ENCODE data around the gene PGAP3.
"Not testable (repeated sequence)": the region's sequence is repeated elsewhere in the genome, so short reads cannot be mapped to it uniquely, and the experiment has no call there.

Gene PGAP3

GRCh38 chr17:39715375-39716072 lies 27.7 kb upstream of the PGAP3 start:
- no peak for DNase-seq

DNA sequence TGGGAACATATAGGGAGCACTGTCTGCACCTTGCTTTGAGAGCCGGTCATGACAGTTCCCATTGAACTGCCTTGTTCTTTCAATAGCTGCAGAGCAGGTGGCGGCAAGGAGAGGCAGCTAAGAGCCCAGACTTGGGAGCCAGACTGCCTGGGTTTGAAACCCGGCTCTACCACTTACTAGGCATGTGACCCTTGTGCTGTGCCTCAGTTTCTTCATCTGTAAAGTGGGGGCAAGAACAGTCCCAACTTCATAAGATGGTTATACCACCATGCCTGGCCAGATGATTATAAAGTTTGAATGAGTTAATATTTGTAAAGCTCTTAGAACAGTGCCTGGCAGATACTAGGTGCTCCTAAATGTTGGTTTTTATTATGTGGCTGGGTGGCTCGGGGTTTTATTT lies 26.4 kb upstream of the PGAP3 start:
- DNase-seq, result no peak

DNA sequence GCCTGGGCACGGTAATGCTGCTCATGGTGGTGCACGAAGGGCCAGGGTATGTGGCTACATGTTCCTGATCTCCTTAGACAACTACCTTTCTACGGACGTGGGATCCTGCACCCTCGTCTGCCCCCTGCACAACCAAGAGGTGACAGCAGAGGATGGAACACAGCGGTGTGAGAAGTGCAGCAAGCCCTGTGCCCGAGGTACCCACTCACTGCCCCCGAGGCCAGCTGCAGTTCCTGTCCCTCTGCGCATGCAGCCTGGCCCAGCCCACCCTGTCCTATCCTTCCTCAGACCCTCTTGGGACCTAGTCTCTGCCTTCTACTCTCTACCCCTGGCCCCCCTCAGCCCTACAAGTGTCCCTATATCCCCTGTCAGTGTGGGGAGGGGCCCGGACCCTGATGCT lies 24.0 kb upstream of the PGAP3 start:
- DNase-seq, result no peak

DNA sequence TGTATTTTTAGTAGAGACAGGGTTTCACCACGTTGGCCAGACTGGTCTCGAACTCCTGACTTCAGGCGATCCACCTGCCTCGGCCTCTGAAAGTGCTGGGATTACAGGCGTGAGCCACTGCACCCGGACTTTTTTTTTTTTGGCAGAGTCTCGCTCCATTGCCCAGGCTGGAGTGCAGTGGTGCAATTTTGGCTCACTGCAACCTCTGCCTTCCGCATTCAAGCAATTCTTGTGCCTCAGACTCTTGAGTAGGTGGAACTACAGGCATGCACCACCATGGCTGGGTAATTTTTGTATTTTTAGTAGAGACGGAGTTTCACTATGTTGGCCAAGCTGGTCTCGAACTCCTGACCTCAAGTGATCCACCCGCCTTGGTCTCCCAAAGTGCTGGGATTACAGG lies 23.2 kb upstream of the PGAP3 start:
- not testable (repeated sequence) for DNase-seq

- DNase-seq, result no peak
Observed at GRCh38 chr17:39709998-39710964, 22.4 kb upstream of the PGAP3 start.

DNA sequence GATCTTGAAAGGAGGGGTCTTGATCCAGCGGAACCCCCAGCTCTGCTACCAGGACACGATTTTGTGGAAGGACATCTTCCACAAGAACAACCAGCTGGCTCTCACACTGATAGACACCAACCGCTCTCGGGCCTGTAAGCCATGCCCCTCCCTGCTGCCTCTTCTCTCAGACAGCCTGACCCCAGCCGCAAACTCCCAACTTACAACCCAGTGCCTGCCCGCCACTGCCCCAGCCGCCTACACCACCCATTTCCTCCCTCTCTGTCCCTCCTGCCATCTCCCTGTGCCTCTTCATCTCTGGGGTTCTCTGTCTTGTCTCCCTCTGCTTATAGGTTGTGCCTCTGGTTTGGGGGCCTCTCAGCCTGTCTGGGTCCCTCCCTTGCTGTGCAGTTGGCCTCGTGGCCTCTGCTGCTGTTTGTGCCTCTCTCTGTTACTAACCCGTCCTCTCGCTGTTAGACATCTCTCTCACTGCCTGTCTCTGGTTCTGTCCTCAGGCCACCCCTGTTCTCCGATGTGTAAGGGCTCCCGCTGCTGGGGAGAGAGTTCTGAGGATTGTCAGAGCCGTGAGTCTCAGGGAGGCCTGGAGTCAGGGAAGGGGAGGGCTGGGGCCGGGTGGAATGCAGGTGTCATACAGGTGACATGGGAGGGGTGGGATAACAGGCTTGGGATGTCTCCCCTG lies 21.6 kb upstream of the PGAP3 start:
- no peak for DNase-seq

DNA sequence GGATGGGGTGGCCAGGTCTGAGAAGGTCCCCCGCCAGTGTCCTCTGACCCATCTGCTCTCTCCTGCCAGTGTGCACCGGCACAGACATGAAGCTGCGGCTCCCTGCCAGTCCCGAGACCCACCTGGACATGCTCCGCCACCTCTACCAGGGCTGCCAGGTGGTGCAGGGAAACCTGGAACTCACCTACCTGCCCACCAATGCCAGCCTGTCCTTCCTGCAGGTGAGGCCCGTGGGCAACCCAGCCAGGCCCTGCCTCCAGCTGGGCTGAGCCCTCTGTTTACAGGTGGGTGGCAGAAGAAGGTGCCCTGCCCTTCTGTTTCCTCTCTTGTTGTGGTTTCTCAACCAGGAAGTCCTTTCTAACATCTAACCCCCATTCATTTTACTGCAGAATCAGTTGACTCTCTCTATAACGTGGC lies 19.1 kb upstream of the PGAP3 start:
- no peak for DNase-seq

- no peak for DNase-seq
Observed at GRCh38 chr17:39706383-39706782, 18.5 kb upstream of the PGAP3 start.

- DNase-seq, result no peak
Observed at GRCh38 chr17:39705786-39706348, 18.0 kb upstream of the PGAP3 start.

GRCh38 chr17:39704821-39705551 lies 17.1 kb upstream of the PGAP3 start:
- no peak for DNase-seq

- no peak for DNase-seq
Observed at GRCh38 chr17:39703913-39704312, 16.1 kb upstream of the PGAP3 start.

- DNase-seq, result no peak
Observed at GRCh38 chr17:39702901-39703893, 15.3 kb upstream of the PGAP3 start.

DNA sequence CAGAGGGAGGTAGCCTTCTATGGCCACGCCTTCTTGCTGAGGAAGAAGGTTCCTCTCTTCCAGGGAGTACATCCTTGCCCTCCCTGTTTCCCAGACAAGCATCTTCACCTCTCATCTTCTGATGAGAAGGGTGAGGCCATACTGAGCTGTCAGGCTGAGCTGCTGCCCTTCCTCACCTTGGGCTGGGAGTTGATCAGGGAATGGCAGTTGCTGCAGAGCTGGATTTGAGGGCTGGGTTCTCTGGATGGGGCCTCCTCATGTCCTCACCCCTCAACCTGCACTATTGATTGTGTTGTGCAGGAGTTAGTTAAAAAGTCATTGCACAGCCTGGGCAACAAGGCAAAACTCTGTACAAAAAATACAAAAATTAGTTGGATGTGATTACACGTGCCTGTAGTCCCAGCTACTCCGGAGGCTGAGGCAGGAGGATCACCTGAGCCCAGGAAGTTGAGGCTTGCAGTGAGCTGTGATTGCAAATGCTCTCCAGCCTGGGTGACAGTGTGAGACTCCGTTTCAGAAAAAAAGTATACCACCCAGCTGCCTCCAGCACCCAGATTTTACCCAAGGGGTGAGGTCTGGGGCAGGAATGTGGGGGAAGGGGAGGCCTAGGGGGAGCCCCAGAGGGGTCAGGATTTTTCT lies 14.0 kb upstream of the PGAP3 start:
- no peak for DNase-seq

- no peak for DNase-seq
Observed at GRCh38 chr17:39701012-39701783, 13.3 kb upstream of the PGAP3 start.

DNA sequence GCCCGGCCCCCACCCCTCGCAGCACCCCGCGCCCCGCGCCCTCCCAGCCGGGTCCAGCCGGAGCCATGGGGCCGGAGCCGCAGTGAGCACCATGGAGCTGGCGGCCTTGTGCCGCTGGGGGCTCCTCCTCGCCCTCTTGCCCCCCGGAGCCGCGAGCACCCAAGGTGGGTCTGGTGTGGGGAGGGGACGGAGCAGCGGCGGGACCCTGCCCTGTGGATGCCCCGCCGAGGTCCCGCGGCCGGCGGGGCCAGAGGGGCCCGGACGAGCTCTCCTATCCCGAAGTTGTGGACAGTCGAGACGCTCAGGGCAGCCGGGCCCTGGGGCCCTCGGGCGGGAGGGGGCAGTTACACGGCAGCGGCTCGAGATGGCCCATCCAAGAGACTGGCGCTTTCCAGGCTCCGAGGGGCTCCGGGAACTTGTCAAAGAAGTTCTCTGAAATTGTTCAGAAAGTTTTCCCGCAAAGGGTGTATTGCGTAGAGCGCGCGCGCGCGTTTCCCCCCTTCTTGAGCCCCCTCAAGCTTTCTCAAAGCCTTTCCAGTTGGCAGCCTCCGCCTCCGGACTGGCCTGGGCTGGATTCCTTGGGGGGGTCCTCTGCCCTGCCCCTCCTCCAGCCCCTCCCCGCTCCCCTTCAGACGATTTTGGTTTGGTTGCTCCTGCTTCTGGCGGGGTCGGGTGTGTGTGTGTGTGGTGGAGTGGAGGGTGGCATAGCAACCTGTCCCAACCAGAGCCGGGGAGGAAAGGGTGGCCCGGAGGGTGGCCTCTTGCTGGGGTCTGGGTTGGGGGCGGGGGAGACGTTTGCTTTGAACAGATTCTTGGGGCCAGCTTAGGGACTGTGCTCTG lies 12.5 kb upstream of the PGAP3 start:
- no peak for DNase-seq

GRCh38 chr17:39699818-39700147 lies 11.9 kb upstream of the PGAP3 start, which contains the start of gene ERBB2:
Gene ERBB2, plus strand, starts transcription at chr17:39700064. Its CDS starts 175 bp downstream, at chr17:39700239.
- DNase-seq, result no peak

DNA sequence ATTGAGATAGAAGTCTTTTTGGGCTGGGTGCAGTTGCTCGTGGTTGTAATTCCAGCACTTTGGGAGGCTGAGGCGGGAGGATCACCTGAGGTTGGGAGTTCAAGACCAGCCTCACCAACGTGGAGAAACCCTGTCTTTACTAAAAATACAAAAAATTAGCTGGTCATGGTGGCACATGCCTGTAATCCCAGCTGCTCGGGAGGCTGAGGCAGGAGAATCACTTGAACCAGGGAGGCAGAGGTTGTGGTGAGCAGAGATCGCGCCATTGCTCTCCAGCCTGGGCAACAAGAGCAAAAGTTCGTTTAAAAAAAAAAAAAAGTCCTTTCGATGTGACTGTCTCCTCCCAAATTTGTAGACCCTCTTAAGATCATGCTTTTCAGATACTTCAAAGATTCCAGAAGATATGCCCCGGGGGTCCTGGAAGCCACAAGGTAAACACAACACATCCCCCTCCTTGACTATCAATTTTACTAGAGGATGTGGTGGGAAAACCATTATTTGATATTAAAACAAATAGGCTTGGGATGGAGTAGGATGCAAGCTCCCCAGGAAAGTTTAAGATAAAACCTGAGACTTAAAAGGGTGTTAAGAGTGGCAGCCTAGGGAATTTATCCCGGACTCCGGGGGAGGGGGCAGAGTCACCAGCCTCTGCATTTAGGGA lies 11.4 kb upstream of the PGAP3 start:
- DNase-seq, result not testable (repeated sequence)

GRCh38 chr17:39697961-39698360 lies 10.1 kb upstream of the PGAP3 start:
- no peak for DNase-seq

Measured in activated T-cell treated with anti-CD3 and anti-CD28 coated beads, Interleukin-2, amount 50 U/mL, for 1 hour (primary cell).